Fibroblast of lung (primary cell): ENCODE results near the gene METTL5. TPM values are rescaled to one million over a fixed set of nuclear protein-coding genes. Genes with fewer than 3 reads are reported as not detected.

Source experiments
- DNase-seq, 2 donors: peaks; one replicate each; pipeline versions ENCODE4 v3.0.0 to v3.0.0-alpha.2; 2010; ENCODE audit warnings: low read depth in 2 of 2
- H2AFZ ChIP-seq: 2 replicates; pipeline ENCODE4 v1.5.1; 2012; ENCODE audit warnings: low read length, control low read depth, inconsistent platforms
- H3K27ac ChIP-seq: 2 replicates; pipeline ENCODE4 v1.5.1; 2011; ENCODE audit warnings: low read length, control low read depth; ENCODE audit not compliant: insufficient read depth
- H3K27me3 ChIP-seq: 2 replicates; pipeline ENCODE4 v1.5.1; 2011; ENCODE audit warnings: mild to moderate bottlenecking, low read length; ENCODE audit not compliant: control insufficient read depth, insufficient read depth
- H3K36me3 ChIP-seq: 2 replicates; pipeline ENCODE4 v1.5.1; 2011; ENCODE audit warnings: low read length; ENCODE audit not compliant: control insufficient read depth, insufficient read depth
- H3K4me1 ChIP-seq: 2 replicates; pipeline ENCODE4 v1.5.1; 2011; ENCODE audit warnings: low read length; ENCODE audit not compliant: control insufficient read depth, insufficient read depth; ENCODE audit errors: extremely low read depth
- H3K4me2 ChIP-seq: 2 replicates; pipeline ENCODE4 v1.5.1; 2011; ENCODE audit warnings: low read length, control low read depth; ENCODE audit not compliant: insufficient read depth; ENCODE audit errors: extremely low read depth
- H3K4me3 ChIP-seq, 4 experiments: fragments of 200-600 bp in 1 of 4; sonication (generic) in 1 of 4; replicated peaks in 1 of 4; 2 replicates each; pipeline ENCODE4 v1.5.1; 2011 to 2016; ENCODE audit warnings: low read length in 4 of 4, low read depth in 3 of 4, mild to moderate bottlenecking in 3 of 4, control low read depth in 2 of 4, inconsistent platforms in 1 of 4, mixed read lengths in 1 of 4; ENCODE audit not compliant: insufficient read depth in 1 of 4; ENCODE audit errors: control extremely low read depth in 1 of 4
- H3K79me2 ChIP-seq: 2 replicates; pipeline ENCODE4 v1.5.1; 2012; ENCODE audit warnings: mild to moderate bottlenecking, low read length, inconsistent platforms; ENCODE audit not compliant: control insufficient read depth, insufficient read depth
- H3K9ac ChIP-seq: 2 replicates; pipeline ENCODE4 v1.5.1; 2011; ENCODE audit warnings: mild to moderate bottlenecking, low read length, control low read depth; ENCODE audit not compliant: insufficient read depth
- H3K9me3 ChIP-seq: 2 replicates; pipeline ENCODE4 v1.5.1; 2012; ENCODE audit warnings: low read depth, low read length; ENCODE audit not compliant: control insufficient read depth, insufficient read depth
- H4K20me1 ChIP-seq: 2 replicates; pipeline ENCODE4 v1.5.1; 2011; ENCODE audit warnings: low read length; ENCODE audit not compliant: control insufficient read depth, insufficient read depth; ENCODE audit errors: extremely low read depth
- CTCF ChIP-seq, 2 donors: IDR thresholded peaks in 1 of 2; conservative IDR thresholded peaks in 1 of 2; 1 replicate in 1 of 2; 2 replicates in 1 of 2; pipeline ENCODE4 v1.5.1; 2011 to 2012; ENCODE audit warnings: low read length in 2 of 2, control low read depth in 1 of 2, inconsistent platforms in 1 of 2, low read depth in 1 of 2, mild to moderate bottlenecking in 1 of 2
- EZH2 ChIP-seq: IDR thresholded peaks from 2 replicates; pipeline ENCODE4 v1.5.1; 2012; ENCODE audit warnings: low read length, control low read depth, mild to moderate bottlenecking; ENCODE audit errors: missing control alignments
- polyA plus RNA-seq, 2 donors: library from polyadenylated mRNA; depleted of rRNA in 1 of 2; stranded (reverse) in 1 of 2; unstranded in 1 of 2; fragments of >200 nt; gene quantifications; 2 replicates each; pipeline ENCODE4 v1.2.1, GENCODE V29; 2011 to 2012; ENCODE audit warnings: missing spikeins in 1 of 2
- total RNA-seq: library from RNA; depleted of rRNA; stranded (reverse); fragments of >200 nt; gene quantifications from 2 replicates; pipeline ENCODE4 v1.2.1, GENCODE V29; 2014

Gene METTL5
- total and polyA plus RNA-seq, 2 donors (not counting 1 experiment from before 2014, with no cell fraction given): 50.9 to 52.9 TPM

- Histone ChIP-seq H3K4me2 (no peak overlapping the region), H3K36me3 (no peaks in the 10 kb centered on the region), H3K27me3 (no peaks in the 10 kb centered on the region), H3K9ac (no peak overlapping the region), H3K4me1 (no peaks in the 10 kb centered on the region), H2AFZ (no peak overlapping the region), H3K79me2 (no peaks in the 10 kb centered on the region), H4K20me1 (no peaks in the 10 kb centered on the region), H3K4me3 (no peak overlapping the region), H3K9me3 (no peaks in the 10 kb centered on the region), H3K27ac (no peak overlapping the region)
- no peak for DNase-seq
- TF ChIP-seq CTCF (conservative IDR thresholded peaks at IDR 0.05 in 1 of 2, IDR thresholded peaks at IDR 0.05 in 1 of 2; ENCODE audit: low read depth in 1 of 2, low read length in 2 of 2) (no peak), EZH2 (no peak)
Measured at GRCh38 chr2:169778446-169778845, 46.3 kb downstream of the METTL5 start.

GRCh38 chr2:169776252-169776761 lies 48.4 kb downstream of the METTL5 start:
- Histone ChIP-seq H3K4me1 (no peaks in the 10 kb centered on the region), H3K36me3 (no peaks in the 10 kb centered on the region), H2AFZ (peak overlapping the region; percentile 67), H3K27me3 (no peaks in the 10 kb centered on the region), H4K20me1 (no peaks in the 10 kb centered on the region), H3K4me2 (no peak overlapping the region), H3K4me3 (no peak overlapping the region), H3K9me3 (no peaks in the 10 kb centered on the region), H3K79me2 (no peaks in the 10 kb centered on the region), H3K27ac (no peak overlapping the region), H3K9ac (no peak overlapping the region)
- peak; percentile 5 to 29 for DNase-seq
- TF ChIP-seq EZH2 (no peak), CTCF (conservative IDR thresholded peaks at IDR 0.05 in 1 of 2, IDR thresholded peaks at IDR 0.05 in 1 of 2; ENCODE audit: low read depth in 1 of 2, low read length in 2 of 2) (no peak)

- Histone ChIP-seq H2AFZ (peak overlapping the region; percentile 67), H3K79me2 (no peaks in the 10 kb centered on the region), H3K27me3 (no peaks in the 10 kb centered on the region), H3K36me3 (no peaks in the 10 kb centered on the region), H3K4me3 (no peak overlapping the region), H3K4me1 (no peaks in the 10 kb centered on the region), H3K9me3 (no peaks in the 10 kb centered on the region), H3K4me2 (peak overlapping the region; percentile 80), H3K9ac (no peak overlapping the region), H4K20me1 (no peaks in the 10 kb centered on the region), H3K27ac (no peak overlapping the region)
- no peak for TF ChIP-seq EZH2
- DNase-seq: peak; percentile 33 to 36
Measured at GRCh38 chr2:169775765-169776164, 48.9 kb downstream of the METTL5 start.
